Measurements from ENCODE around the gene MNX1. TPM values are rescaled to one million over a fixed set of nuclear protein-coding genes. Genes with fewer than 3 reads are reported as not detected.
A peak's percentile ranks its signal among the peaks of the same experiment; 100 is the strongest.

The MNX1 gene
- not detected for total RNA-seq
- long read RNA-seq = 0 reads

- Histone ChIP-seq H3K27ac (replicated peaks) (no peak within 1 kb of the TSS), H3K36me3 (no peaks in the 10 kb centered on the region), H3K27me3 (ENCODE audit: low read depth) (peaks cover 98% of the 10 kb centered on the region), H3K4me3 (peak within 1 kb of the TSS; percentile 70), H3K9me3 (replicated peaks) (no peaks in the 10 kb centered on the region), H3K4me1 (peaks cover 26% of the 10 kb centered on the region)
- no peak for TF ChIP-seq CTCF (IDR thresholded peaks at IDR 0.05; ENCODE audit: borderline replicate concordance)
- intact Hi-C loops (cut with micrococcal nuclease) = no loop called here
- DNase-seq = peak; percentile 51
These were observed at the start of gene MNX1 for GRCh38 chr7:157010588-157011332. TSS of gene MNX1 (minus strand) at chr7:157010663. CDS start at chr7:157010350, 313 bp downstream.

- no peak for DNase-seq
- Histone ChIP-seq H3K36me3 (no peaks in the 10 kb centered on the region), H3K27me3 (ENCODE audit: low read depth) (peaks cover 64% of the 10 kb centered on the region), H3K27ac (replicated peaks) (no peak overlapping the region), H3K4me1 (no peaks in the 10 kb centered on the region), H3K4me3 (no peak overlapping the region), H3K9me3 (replicated peaks) (peaks cover 29% of the 10 kb centered on the region)
- intact Hi-C loops (cut with micrococcal nuclease) = no loop called here
- TF ChIP-seq CTCF (IDR thresholded peaks at IDR 0.05; ENCODE audit: borderline replicate concordance) = no peak
These were observed 49.1 kb upstream of the MNX1 start for GRCh38 chr7:157059534-157059933.

- TF ChIP-seq CTCF (IDR thresholded peaks at IDR 0.05; ENCODE audit: borderline replicate concordance) = no peak
- no peaks in the 10 kb centered on the region for H3K4me1 ChIP-seq
- H3K4me3 ChIP-seq = no peak overlapping the region
- intact Hi-C loops (cut with micrococcal nuclease) = no loop called here
- peaks cover 26% of the 10 kb centered on the region for H3K9me3 ChIP-seq (replicated peaks)
- no peaks in the 10 kb centered on the region for H3K36me3 ChIP-seq
- no peak overlapping the region for H3K27ac ChIP-seq (replicated peaks)
- peaks cover 73% of the 10 kb centered on the region for H3K27me3 ChIP-seq (ENCODE audit: low read depth)
- no peak for DNase-seq
These were observed 48.2 kb upstream of the MNX1 start for GRCh38 chr7:157058701-157059100.

- H3K4me1 ChIP-seq = no peaks in the 10 kb centered on the region
- no peak for DNase-seq
- no peak overlapping the region for H3K27ac ChIP-seq (replicated peaks)
- peaks cover 25% of the 10 kb centered on the region for H3K9me3 ChIP-seq (replicated peaks)
- H3K27me3 ChIP-seq (ENCODE audit: low read depth) = peaks cover 77% of the 10 kb centered on the region
- no peak for TF ChIP-seq CTCF (IDR thresholded peaks at IDR 0.05; ENCODE audit: borderline replicate concordance)
- no peaks in the 10 kb centered on the region for H3K36me3 ChIP-seq
- intact Hi-C loops (cut with micrococcal nuclease) = no loop called here
- H3K4me3 ChIP-seq = no peak overlapping the region
These were observed 47.6 kb upstream of the MNX1 start for GRCh38 chr7:157058068-157058467.

- peaks cover 27% of the 10 kb centered on the region for H3K9me3 ChIP-seq (replicated peaks)
- H3K36me3 ChIP-seq = no peaks in the 10 kb centered on the region
- intact Hi-C loops (cut with micrococcal nuclease) = no loop called here
- no peaks in the 10 kb centered on the region for H3K4me1 ChIP-seq
- no peak for DNase-seq
- no peak overlapping the region for H3K27ac ChIP-seq (replicated peaks)
- peaks cover 77% of the 10 kb centered on the region for H3K27me3 ChIP-seq (ENCODE audit: low read depth)
- no peak overlapping the region for H3K4me3 ChIP-seq
- no peak for TF ChIP-seq CTCF (IDR thresholded peaks at IDR 0.05; ENCODE audit: borderline replicate concordance)
These were observed 46.8 kb upstream of the MNX1 start for GRCh38 chr7:157056957-157057902.
